Activated T-helper 1 cell treated with anti-CD3 and anti-CD28 coated beads, Interleukin-2, amount 50 U/mL, for 16 hours (primary cell): ENCODE results near the gene TIMM8A.

Experiments
- DNase-seq, 2 donors: peaks; one replicate each; pipeline ENCODE4 v3.0.0-alpha.2; 2020; ENCODE audit warnings: low read depth in 1 of 2, low spot score in 1 of 2

The TIMM8A gene

GRCh38 chrX:101348452-101349192 is at the start of gene TIMM8A:
Gene TIMM8A (minus strand): TSS chrX:101348742. CDS start chrX:101348664, 78 bp downstream.
- peak; percentile 40 to 68 for DNase-seq

GRCh38 chrX:101397779-101398178 is 49.2 kb upstream of the TIMM8A start:
- DNase-seq: no peak

GRCh38 chrX:101395789-101396188 is 47.2 kb upstream of the TIMM8A start:
- DNase-seq: no peak

GRCh38 chrX:101394372-101394771 is 45.8 kb upstream of the TIMM8A start:
- no peak for DNase-seq

- no peak for DNase-seq
Measured at GRCh38 chrX:101393530-101394305, 45.2 kb upstream of the TIMM8A start.

GRCh38 chrX:101391831-101392230 is 43.3 kb upstream of the TIMM8A start:
- DNase-seq: no peak

- peak; percentile 47 to 69 for DNase-seq
Measured at GRCh38 chrX:101390664-101391525, 42.4 kb upstream of the TIMM8A start, which contains the start of gene RPL36A. Gene RPL36A (plus strand): TSS chrX:101391011. CDS start chrX:101391044, 33 bp downstream.

GRCh38 chrX:101388604-101389003 is 40.1 kb upstream of the TIMM8A start:
- DNase-seq: no peak

GRCh38 chrX:101386542-101386885 is 38.0 kb upstream of the TIMM8A start:
- no peak for DNase-seq

- no peak for DNase-seq
Measured at GRCh38 chrX:101385795-101386541, 37.4 kb upstream of the TIMM8A start, which contains the start of gene BTK. Gene BTK (minus strand): TSS chrX:101386191. CDS start chrX:101375284, 10,907 bp downstream.

GRCh38 chrX:101385026-101385684 is 36.6 kb upstream of the TIMM8A start:
- DNase-seq: no peak

GRCh38 chrX:101383679-101384205 is 35.2 kb upstream of the TIMM8A start:
- DNase-seq: no peak

- DNase-seq: no peak
Measured at GRCh38 chrX:101377547-101377946, 29.0 kb upstream of the TIMM8A start.

- DNase-seq: no peak
Measured at GRCh38 chrX:101370888-101371504, 22.5 kb upstream of the TIMM8A start.

GRCh38 chrX:101369687-101370086 is 21.1 kb upstream of the TIMM8A start:
- DNase-seq: no peak

- DNase-seq: no peak
Measured at GRCh38 chrX:101368800-101369199, 20.3 kb upstream of the TIMM8A start.

- DNase-seq: no peak
Measured at GRCh38 chrX:101365301-101365795, 16.8 kb upstream of the TIMM8A start.

GRCh38 chrX:101362757-101363156 is 14.2 kb upstream of the TIMM8A start:
- DNase-seq: no peak

- DNase-seq: no peak
Measured at GRCh38 chrX:101362116-101362515, 13.6 kb upstream of the TIMM8A start.
